ENCODE measurements around the gene POLR1F.
"Not testable (repeated sequence)": the region's sequence is repeated elsewhere in the genome, so short reads cannot be mapped to it uniquely, and the experiment has no call there.

Gene POLR1F
- 34.0 to 107 (median 42.0) reads per million in 3 experiments for total RNA-seq

GRCh38 chr7:19708397-19709248, at the start of gene POLR1F:
Gene POLR1F, minus strand, starts transcription at chr7:19709037. Its CDS starts 21 bp downstream, at chr7:19709016.
- DNase-seq = peak; percentile 94

- peak; percentile 8 for DNase-seq
Observed at GRCh38 chr7:19754521-19755116, 45.8 kb upstream of the POLR1F start.

- DNase-seq = no peak
Observed at GRCh38 chr7:19752020-19752419, 43.2 kb upstream of the POLR1F start.

- no peak for DNase-seq
Observed at GRCh38 chr7:19749658-19750057, 40.8 kb upstream of the POLR1F start.

GRCh38 chr7:19747740-19748339, 39.0 kb upstream of the POLR1F start:
- DNase-seq = no peak

- no peak for DNase-seq
Observed at GRCh38 chr7:19744075-19744474, 35.2 kb upstream of the POLR1F start.

GRCh38 chr7:19728716-19729115, 19.9 kb upstream of the POLR1F start:
- no peak for DNase-seq

GRCh38 chr7:19725770-19726169, 16.9 kb upstream of the POLR1F start:
- DNase-seq = no peak

- DNase-seq = no peak
Observed at GRCh38 chr7:19715499-19715898, 6.7 kb upstream of the POLR1F start.

GRCh38 chr7:19713676-19714075, 4.8 kb upstream of the POLR1F start:
- peak; percentile 31 for DNase-seq

- no peak for DNase-seq
Observed at GRCh38 chr7:19709249-19709578, 377 bp upstream of the POLR1F start.

- DNase-seq = no peak
Observed at GRCh38 chr7:19707240-19707639, 1.6 kb downstream of the POLR1F start.

- DNase-seq = no peak
Observed at GRCh38 chr7:19705663-19706062, 3.2 kb downstream of the POLR1F start.

- no peak for DNase-seq
Observed at GRCh38 chr7:19701471-19701870, 7.4 kb downstream of the POLR1F start.

GRCh38 chr7:19700936-19701335, 7.9 kb downstream of the POLR1F start:
- no peak for DNase-seq

GRCh38 chr7:19698331-19698730, 10.5 kb downstream of the POLR1F start:
- no peak for DNase-seq

GRCh38 chr7:19696926-19697325, 11.9 kb downstream of the POLR1F start:
- no peak for DNase-seq

GRCh38 chr7:19692111-19692828, 16.6 kb downstream of the POLR1F start:
- DNase-seq = no peak

GRCh38 chr7:19690736-19691135, 18.1 kb downstream of the POLR1F start:
- DNase-seq = no peak

- not testable (repeated sequence) for DNase-seq
Observed at GRCh38 chr7:19689130-19689529, 19.7 kb downstream of the POLR1F start.

GRCh38 chr7:19681596-19681995, 27.2 kb downstream of the POLR1F start:
- no peak for DNase-seq

GRCh38 chr7:19677180-19677579, 31.7 kb downstream of the POLR1F start:
- DNase-seq = no peak

- no peak for DNase-seq
Observed at GRCh38 chr7:19675816-19676215, 33.0 kb downstream of the POLR1F start.

Measured in central memory CD4-positive, alpha-beta T cell (primary cell).